ENCODE measurements around the gene LRRTM4.

Gene LRRTM4

GRCh38 chr2:77469106-77469505, 53.1 kb downstream of the LRRTM4 start:
- no peak for DNase-seq

GRCh38 chr2:77459840-77460239, 62.3 kb downstream of the LRRTM4 start:
- DNase-seq: no peak

GRCh38 chr2:77458216-77458615, 64.0 kb downstream of the LRRTM4 start:
- DNase-seq: no peak

GRCh38 chr2:77457665-77458064, 64.5 kb downstream of the LRRTM4 start:
- DNase-seq: no peak

- no peak for DNase-seq
Observed at GRCh38 chr2:77443076-77443475, 79.1 kb downstream of the LRRTM4 start.

GRCh38 chr2:77434880-77435279, 87.3 kb downstream of the LRRTM4 start:
- no peak for DNase-seq

GRCh38 chr2:77428946-77429345, 93.2 kb downstream of the LRRTM4 start:
- no peak for DNase-seq

- DNase-seq: no peak
Observed at GRCh38 chr2:77421971-77422370, 100.2 kb downstream of the LRRTM4 start.

GRCh38 chr2:77418537-77418936, 103.6 kb downstream of the LRRTM4 start:
- no peak for DNase-seq

GRCh38 chr2:77404189-77404588, 118.0 kb downstream of the LRRTM4 start:
- no peak for DNase-seq

- no peak for DNase-seq
Observed at GRCh38 chr2:77398970-77399600, 123.1 kb downstream of the LRRTM4 start.

- DNase-seq: no peak
Observed at GRCh38 chr2:77397763-77398162, 124.4 kb downstream of the LRRTM4 start.

- no peak for DNase-seq
Observed at GRCh38 chr2:77395011-77395410, 127.2 kb downstream of the LRRTM4 start.

GRCh38 chr2:77391119-77391518, 131.1 kb downstream of the LRRTM4 start:
- DNase-seq: no peak

GRCh38 chr2:77387324-77387723, 134.9 kb downstream of the LRRTM4 start:
- DNase-seq: no peak

GRCh38 chr2:77372636-77373035, 149.5 kb downstream of the LRRTM4 start:
- no peak for DNase-seq

GRCh38 chr2:77370511-77370910, 151.7 kb downstream of the LRRTM4 start:
- DNase-seq: no peak

- no peak for DNase-seq
Observed at GRCh38 chr2:77363277-77363676, 158.9 kb downstream of the LRRTM4 start.

- DNase-seq: no peak
Observed at GRCh38 chr2:77348821-77349220, 173.4 kb downstream of the LRRTM4 start.

GRCh38 chr2:77336013-77336412, 186.2 kb downstream of the LRRTM4 start:
- no peak for DNase-seq

- no peak for DNase-seq
Observed at GRCh38 chr2:77328134-77328931, 193.8 kb downstream of the LRRTM4 start.

GRCh38 chr2:77325395-77325794, 196.8 kb downstream of the LRRTM4 start:
- no peak for DNase-seq

- DNase-seq: no peak
Observed at GRCh38 chr2:77322431-77322830, 199.7 kb downstream of the LRRTM4 start.

- DNase-seq: no peak
Observed at GRCh38 chr2:77314721-77315120, 207.5 kb downstream of the LRRTM4 start.

GRCh38 chr2:77310416-77310815, 211.8 kb downstream of the LRRTM4 start:
- no peak for DNase-seq
